Muscle layer of colon (tissue), 2 donors: ENCODE measurements around the gene TRIP10.

Experiments
- H3K27ac ChIP-seq: one replicate; pipeline ENCODE4 v1.7.0; 2013; ENCODE audit warnings: low read depth, mild to moderate bottlenecking, low read length, moderate library complexity
- H3K27me3 ChIP-seq, 2 donors: one replicate each; pipeline ENCODE4 v1.7.0; 2013; ENCODE audit warnings: low read length in 2 of 2, mild to moderate bottlenecking in 2 of 2; ENCODE audit not compliant: insufficient read depth in 2 of 2, control insufficient read depth in 1 of 2
- H3K36me3 ChIP-seq: one replicate; pipeline ENCODE4 v1.7.0; 2013; ENCODE audit warnings: mild to moderate bottlenecking, low read length; ENCODE audit not compliant: insufficient read depth
- H3K4me1 ChIP-seq: one replicate; pipeline ENCODE4 v1.7.0; 2013; ENCODE audit warnings: mild to moderate bottlenecking, low read length; ENCODE audit not compliant: insufficient read depth
- H3K4me3 ChIP-seq, 2 donors: one replicate each; pipeline ENCODE4 v1.7.0; 2013; ENCODE audit warnings: low read length in 2 of 2, low read depth in 1 of 2, mild to moderate bottlenecking in 1 of 2, moderate library complexity in 1 of 2
- H3K9ac ChIP-seq: one replicate; pipeline ENCODE4 v1.7.0; 2013; ENCODE audit warnings: low read length
- H3K9me3 ChIP-seq: one replicate; pipeline ENCODE4 v1.7.0; 2013; ENCODE audit warnings: mild to moderate bottlenecking, low read length
- donor health status: abdominal sarcoma.
- donor health status: Adenocarcinoma of cecum.

TRIP10 gene

DNA sequence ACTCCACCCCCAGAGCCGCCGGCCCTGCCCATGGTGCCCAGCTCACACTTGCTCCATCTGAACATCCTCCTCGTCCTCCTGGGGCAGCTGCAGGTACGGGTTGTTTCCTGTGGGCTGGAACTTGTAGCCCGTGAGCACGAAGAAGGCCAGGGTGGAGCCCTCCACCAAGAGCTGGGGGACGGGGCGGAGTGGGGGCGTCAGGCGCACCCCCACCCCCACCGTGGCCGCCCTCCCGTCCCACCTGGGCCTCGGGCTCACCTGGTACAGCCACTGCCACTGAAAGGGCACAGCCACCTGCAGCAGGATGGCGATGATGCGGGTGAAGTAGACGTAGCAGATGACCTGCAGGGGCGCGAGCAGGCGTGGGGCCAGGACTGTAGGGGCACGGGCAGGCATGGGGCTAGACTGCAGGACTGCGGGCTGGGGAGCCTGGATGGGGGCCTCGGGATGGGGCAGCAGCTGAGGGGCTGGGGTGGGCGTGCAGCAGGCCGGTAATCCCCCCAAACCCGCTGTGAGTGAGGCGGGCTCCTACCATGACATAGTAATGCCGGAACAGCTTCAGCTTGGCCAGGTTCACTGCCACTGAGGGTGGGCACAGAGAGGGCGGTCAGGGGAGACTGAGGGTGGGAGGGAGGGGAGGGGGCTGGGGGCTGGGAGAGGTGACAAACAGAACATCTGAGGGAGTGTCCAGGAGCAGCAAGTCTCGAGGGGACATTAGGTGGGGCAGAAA, 8.4 kb upstream of the TRIP10 start:
- H3K4me3 ChIP-seq = no peak overlapping the region
- peaks cover 15% of the 10 kb centered on the region for H3K36me3 ChIP-seq
- H3K27me3 ChIP-seq = no peaks in the 10 kb centered on the region
- no peak overlapping the region for H3K27ac ChIP-seq
- peaks cover 11% of the 10 kb centered on the region for H3K4me1 ChIP-seq
- H3K9ac ChIP-seq = no peak overlapping the region
- H3K9me3 ChIP-seq = no peaks in the 10 kb centered on the region

DNA sequence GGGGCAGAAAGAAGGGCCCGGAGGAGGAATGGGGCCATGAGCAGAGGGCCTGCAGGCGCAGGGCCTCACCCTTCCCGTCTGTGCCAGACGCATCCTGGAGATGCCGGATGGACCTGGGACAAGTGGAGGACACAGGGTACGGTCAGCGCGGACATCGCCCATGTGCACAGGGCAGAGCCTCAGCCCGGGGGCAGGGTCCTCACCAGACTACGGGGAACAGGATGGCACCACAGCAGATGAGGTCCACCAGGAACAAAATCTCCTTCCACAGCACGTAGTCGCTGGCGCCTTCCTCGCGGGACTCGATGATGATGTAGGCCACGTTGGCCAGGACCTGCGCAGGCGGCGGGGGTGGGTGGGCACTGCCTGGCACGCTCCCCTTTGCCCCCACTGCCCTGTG, 7.7 kb upstream of the TRIP10 start:
- Histone ChIP-seq H3K27ac (no peak overlapping the region), H3K4me1 (peaks cover 13% of the 10 kb centered on the region)

DNA sequence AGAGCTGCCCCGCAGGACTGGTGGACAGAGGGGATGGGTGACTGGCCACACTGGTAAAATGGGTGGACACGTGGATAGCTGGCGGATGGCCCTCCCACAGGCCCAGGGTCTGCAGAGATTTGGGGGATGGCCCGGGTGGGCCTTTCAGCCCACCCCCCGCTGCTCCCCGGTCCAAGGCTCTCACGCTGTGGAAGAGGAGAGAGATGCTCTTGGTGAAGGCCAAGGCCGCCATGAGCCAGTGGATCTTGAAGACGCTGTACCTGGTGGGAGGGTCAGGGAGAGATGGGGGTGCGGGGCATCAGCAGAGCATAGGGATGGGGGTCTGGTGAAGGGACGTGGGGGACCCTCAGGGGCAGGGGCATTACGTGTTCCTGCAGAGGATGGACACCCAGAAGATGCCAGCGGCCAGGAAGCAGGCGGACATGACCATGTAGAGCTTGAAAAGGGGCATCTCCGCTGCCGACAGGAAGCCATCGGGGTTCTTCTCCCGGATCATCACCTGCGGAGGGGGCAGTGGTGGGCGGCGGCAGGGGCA, 6.6 kb upstream of the TRIP10 start:
- Histone ChIP-seq H3K4me3 (no peak overlapping the region), H3K27me3 (no peaks in the 10 kb centered on the region), H3K36me3 (peaks cover 15% of the 10 kb centered on the region), H3K9ac (no peak overlapping the region), H3K9me3 (no peaks in the 10 kb centered on the region), H3K4me1 (peaks cover 14% of the 10 kb centered on the region), H3K27ac (no peak overlapping the region)

More for the DNA sequence above, 7.7 kb upstream of the TRIP10 start:
- Histone ChIP-seq H3K27me3 (no peaks in the 10 kb centered on the region), H3K4me3 (no peak overlapping the region), H3K36me3 (peaks cover 15% of the 10 kb centered on the region), H3K9me3 (no peaks in the 10 kb centered on the region), H3K9ac (no peak overlapping the region)

DNA sequence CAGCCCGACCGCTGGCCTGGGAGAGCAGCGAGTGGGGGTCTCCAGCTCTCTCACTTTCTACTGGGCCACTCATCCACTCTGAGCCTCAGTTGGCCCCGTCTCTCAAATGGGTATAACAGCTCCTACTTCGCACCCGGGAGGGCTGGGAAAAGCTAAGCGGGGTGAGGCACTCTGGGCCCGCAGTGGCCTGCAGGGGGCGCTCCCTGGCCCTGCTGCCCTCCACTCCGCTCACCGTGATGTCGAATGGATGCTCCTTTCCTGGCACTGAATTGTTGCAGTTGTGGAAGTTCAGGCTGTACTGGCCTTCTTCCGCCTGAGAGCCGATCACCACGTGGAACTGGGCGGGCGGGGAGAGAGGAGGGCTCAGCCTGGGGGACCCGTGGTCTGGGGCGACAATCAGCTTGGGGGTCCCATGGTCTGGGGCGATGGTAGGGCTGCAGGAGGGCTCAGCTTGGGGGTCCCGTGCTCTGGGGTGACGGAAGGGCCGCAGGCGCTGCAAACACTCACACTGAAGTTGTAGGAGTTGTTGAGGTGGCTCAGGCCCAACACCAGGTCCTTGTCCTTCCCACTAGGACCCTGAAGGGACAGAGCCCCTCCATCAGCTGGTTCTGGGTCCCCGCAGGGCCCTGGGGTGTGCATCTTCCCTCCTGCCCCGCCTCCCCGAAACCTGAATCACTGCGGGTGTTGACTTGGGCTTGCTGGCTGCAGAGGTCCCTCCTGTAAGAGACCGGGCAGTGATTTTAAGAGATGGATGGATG, 6.0 kb upstream of the TRIP10 start:
- Histone ChIP-seq H3K9ac (no peak overlapping the region), H3K4me3 (no peak overlapping the region), H3K27me3 (no peaks in the 10 kb centered on the region), H3K4me1 (peaks cover 21% of the 10 kb centered on the region), H3K9me3 (no peaks in the 10 kb centered on the region), H3K27ac (no peak overlapping the region), H3K36me3 (peaks cover 15% of the 10 kb centered on the region)

DNA sequence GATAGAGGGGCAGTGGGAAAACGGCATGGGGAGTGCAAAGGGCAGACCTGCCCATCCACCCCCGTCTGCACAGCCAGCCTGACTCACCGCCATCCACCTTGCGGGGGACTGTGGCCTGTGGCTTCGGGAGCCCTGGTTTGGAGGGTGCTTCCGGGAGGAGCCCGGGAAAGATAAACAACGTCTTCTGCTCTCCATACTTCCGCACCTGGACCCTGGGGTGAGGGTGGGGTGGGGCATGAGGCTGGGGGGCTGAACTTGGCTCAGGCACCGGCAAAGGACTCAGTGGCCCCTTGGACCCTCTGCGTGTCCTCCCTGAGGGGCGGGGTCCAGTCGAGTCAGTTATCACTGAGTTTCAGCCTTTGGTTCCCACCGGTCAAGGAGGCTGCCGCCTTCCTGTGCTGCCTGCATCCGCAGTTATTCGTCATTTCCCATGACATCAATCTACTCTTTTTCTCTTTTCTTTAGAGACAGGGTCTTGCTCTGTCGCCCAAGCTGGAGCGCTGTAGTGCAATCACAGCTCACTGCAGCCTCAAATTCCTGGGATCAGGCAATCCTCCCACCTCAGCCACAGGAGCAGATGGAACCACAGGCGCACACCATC, 5.3 kb upstream of the TRIP10 start:
- peaks cover 15% of the 10 kb centered on the region for H3K36me3 ChIP-seq
- H3K9me3 ChIP-seq = no peaks in the 10 kb centered on the region
- H3K9ac ChIP-seq = no peak overlapping the region
- H3K27me3 ChIP-seq = no peaks in the 10 kb centered on the region
- no peak overlapping the region for H3K4me3 ChIP-seq
- no peak overlapping the region for H3K27ac ChIP-seq
- peaks cover 28% of the 10 kb centered on the region for H3K4me1 ChIP-seq

DNA sequence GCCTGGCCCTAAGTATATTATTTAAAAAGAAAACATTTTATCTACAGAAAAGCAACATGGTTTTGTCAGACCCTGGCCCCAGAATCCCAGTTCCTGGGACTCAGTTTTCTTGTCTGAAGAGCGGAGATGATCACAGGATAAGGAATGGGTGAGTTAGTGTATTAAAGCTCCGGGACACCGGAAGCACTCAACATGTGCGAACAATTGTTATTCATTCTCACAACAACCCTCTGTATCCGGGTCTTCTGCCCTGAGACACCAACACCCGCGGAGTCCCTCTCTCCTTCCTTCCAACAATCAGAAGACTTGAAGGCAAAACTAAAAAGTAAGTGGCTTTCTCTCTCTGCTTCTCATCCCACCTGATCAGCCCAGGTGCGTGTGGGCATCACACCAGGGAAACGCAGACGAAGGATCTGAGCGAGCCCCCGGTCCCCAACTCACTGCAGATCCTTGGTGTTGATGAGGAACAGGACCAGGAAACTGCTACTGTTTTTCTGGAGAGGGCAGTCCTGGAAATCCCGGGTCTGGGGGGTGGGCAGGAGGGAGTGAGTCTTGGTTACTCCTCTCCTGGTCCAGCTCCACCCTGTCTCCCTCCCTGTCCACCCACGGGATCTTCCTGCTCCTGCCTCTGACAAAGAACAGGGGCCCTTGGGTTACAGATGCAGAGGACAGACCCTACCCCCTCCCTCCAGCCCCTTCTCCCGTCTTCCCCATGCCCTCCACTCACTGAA, 4.1 kb upstream of the TRIP10 start:
- H3K27me3 ChIP-seq = no peaks in the 10 kb centered on the region
- H3K4me3 ChIP-seq = peak overlapping the region in 1 of 2 donors; percentile 1
- no peaks in the 10 kb centered on the region for H3K9me3 ChIP-seq
- peak overlapping the region; percentile 97 for H3K27ac ChIP-seq
- H3K36me3 ChIP-seq = peaks cover 15% of the 10 kb centered on the region
- H3K4me1 ChIP-seq = peaks cover 28% of the 10 kb centered on the region
- H3K9ac ChIP-seq = peak overlapping the region; percentile 54

DNA sequence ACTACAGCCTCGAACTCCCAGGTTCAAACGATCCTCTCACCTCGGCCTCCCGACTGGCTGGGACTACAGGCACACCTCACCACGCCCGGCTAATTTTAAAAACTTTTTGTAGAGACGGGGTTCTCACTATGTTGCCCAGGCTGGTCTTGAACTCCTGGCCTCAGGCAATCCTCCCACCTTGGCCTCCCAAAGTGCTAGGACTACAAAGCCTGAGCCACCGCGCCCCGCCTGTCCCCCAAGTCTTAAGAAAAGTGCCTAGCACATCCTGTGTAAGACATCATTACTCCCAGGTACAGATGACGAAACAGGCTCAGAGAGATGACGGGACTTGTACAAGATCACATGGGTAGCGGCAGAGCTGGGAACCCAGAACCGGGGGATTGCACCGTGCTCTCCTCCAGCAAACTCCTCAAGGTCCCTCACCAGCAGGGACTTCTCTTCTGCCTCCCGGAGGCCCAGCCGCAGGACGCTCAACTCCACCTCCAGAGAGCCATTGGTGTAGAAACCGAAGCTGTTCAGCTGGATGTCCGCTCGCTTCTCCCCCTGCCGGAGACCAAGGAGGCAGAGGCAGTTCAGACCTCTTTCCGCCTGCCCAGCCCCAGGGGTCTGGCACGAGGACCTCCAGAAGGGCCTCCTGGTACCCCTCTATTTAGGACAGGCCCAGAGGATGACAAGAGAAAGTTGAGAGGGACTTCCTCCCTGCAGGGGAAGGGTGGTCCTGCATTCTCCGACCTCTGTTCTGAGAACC, 3.1 kb upstream of the TRIP10 start:
- peaks cover 28% of the 10 kb centered on the region for H3K4me1 ChIP-seq

DNA sequence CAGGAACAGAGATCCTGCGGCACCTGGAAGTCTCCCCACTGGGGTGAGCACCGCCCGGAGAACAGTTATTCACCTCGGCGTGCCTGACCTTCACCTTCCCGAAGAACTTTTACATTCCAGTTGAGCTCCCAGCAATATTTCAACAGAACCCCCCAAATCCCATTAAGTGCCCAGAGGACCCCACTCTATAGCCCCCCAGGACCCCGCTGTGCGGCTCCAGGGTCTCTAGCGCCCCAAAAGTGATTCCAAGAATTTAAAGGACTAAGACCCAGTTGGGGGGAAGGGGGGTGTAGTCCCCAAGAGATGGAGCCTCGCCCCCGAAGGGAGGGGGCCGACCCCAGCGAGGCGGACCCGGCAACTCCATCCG, 2.6 kb upstream of the TRIP10 start:
- Histone ChIP-seq H3K4me1 (peaks cover 28% of the 10 kb centered on the region), H3K4me3 (peak overlapping the region; percentile 31 to 85), H3K27me3 (no peaks in the 10 kb centered on the region), H3K27ac (peak overlapping the region; percentile 97), H3K36me3 (peaks cover 11% of the 10 kb centered on the region), H3K9ac (peak overlapping the region; percentile 54), H3K9me3 (no peaks in the 10 kb centered on the region)

More for the DNA sequence above, 3.1 kb upstream of the TRIP10 start:
- peak overlapping the region; percentile 54 for H3K9ac ChIP-seq
- peak overlapping the region; percentile 31 to 85 for H3K4me3 ChIP-seq
- H3K27me3 ChIP-seq = no peaks in the 10 kb centered on the region
- H3K9me3 ChIP-seq = no peaks in the 10 kb centered on the region
- H3K36me3 ChIP-seq = peaks cover 15% of the 10 kb centered on the region
- peak overlapping the region; percentile 97 for H3K27ac ChIP-seq

DNA sequence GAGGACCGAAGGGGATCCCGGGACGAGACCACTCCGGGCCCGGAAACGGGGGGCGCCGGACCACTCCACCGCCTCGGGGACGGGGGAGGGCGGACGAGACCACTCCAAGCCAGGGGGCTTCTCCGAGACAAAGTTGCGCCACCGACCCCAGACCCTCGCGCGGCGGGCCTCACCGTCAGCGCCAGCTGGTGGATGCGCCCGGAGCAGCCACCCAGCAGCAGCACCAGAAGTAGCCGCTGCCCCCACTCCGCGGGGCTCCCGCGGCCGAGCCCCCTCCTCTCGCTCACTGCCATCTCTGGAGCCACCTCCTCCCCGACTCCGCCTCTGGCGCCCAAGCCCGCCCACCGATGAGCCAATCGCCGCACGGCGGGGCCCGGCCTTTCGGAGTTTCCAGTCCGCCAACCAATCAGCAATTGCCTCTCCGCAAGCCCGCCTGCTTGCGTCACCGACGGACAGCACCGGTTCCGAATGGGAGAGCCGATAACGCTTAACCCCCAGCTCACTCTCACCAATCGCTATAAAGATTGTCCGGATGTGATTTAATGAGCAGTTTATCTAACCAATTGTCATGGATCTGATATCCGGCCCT, 2.1 kb upstream of the TRIP10 start, which contains the start of gene GPR108:
TSS of gene GPR108 (minus strand) at position 297 of the 589 bp plus-strand sequence. CDS start at position 293, 4 bp downstream.
- Histone ChIP-seq H3K4me1 (peaks cover 32% of the 10 kb centered on the region), H3K27ac (peak within 1 kb of the TSS; percentile 98), H3K9ac (peak within 1 kb of the TSS; percentile 54), H3K4me3 (peak within 1 kb of the TSS; percentile 31 to 85), H3K27me3 (no peaks in the 10 kb centered on the region), H3K9me3 (no peaks in the 10 kb centered on the region), H3K36me3 (peaks cover 6% of the 10 kb centered on the region)
